HepG2 (cell line): ENCODE data around the gene SPOPL. TPM values are rescaled to one million over a fixed set of nuclear protein-coding genes. Genes with fewer than 3 reads are reported as not detected.
A peak's percentile ranks its signal among the peaks of the same experiment; 100 is the strongest.

Experiments
- CEBPB ChIP-seq: IDR thresholded peaks from 2 replicates; pipeline ENCODE4 v1.6.1; 2011; ENCODE audit warnings: low read depth, low read length, improper control_type of control experiment, borderline replicate concordance
- CSRNP1 ChIP-seq: sonication (generic); formaldehyde crosslinking; IDR thresholded peaks from 2 replicates; pipeline ENCODE4 v1.8.1; 2023; ENCODE audit warnings: mild to moderate bottlenecking, missing genetic modification reagents
- EZH2 ChIP-seq: conservative IDR thresholded peaks from 2 replicates; pipeline ENCODE4 v1.6.1; 2012; ENCODE audit warnings: mild to moderate bottlenecking, low read depth, low read length, moderate library complexity
- MTA1 ChIP-seq: sonication (generic); formaldehyde crosslinking; IDR thresholded peaks from 2 replicates; pipeline ENCODE4 v1.4.0; 2020; ENCODE audit warnings: missing genetic modification reagents, mild to moderate bottlenecking, borderline replicate concordance
- PAWR ChIP-seq: sonication (generic); formaldehyde crosslinking; IDR thresholded peaks from 2 replicates; pipeline ENCODE4 v1.4.0; 2020; ENCODE audit warnings: missing genetic modification reagents, mild to moderate bottlenecking, borderline replicate concordance
- REL ChIP-seq: sonication (generic); formaldehyde crosslinking; conservative IDR thresholded peaks from 2 replicates; pipeline ENCODE4 v1.8.0; 2022; ENCODE audit warnings: mild to moderate bottlenecking, missing genetic modification reagents, moderate library complexity
- RXRB ChIP-seq: IDR thresholded peaks from 2 replicates; pipeline ENCODE4 v1.6.1; 2016; ENCODE audit warnings: borderline replicate concordance, missing genetic modification reagents, missing compliant biosample characterization
- ZBTB33 ChIP-seq: sonication (generic); formaldehyde crosslinking; IDR thresholded peaks from 2 replicates; pipeline ENCODE4 v1.4.0; 2020; ENCODE audit warnings: missing genetic modification reagents
- ZMAT3 ChIP-seq: sonication (generic); formaldehyde crosslinking; conservative IDR thresholded peaks from 2 replicates; pipeline ENCODE4 v1.7.0; 2021; ENCODE audit warnings: missing genetic modification reagents
- ZNF180 ChIP-seq: sonication (generic); formaldehyde crosslinking; IDR thresholded peaks from 2 replicates; pipeline ENCODE4 v1.4.0; 2020; ENCODE audit warnings: low read depth, missing genetic modification reagents, borderline replicate concordance
- ZNF260 ChIP-seq: sonication (generic); formaldehyde crosslinking; IDR thresholded peaks from 2 replicates; pipeline ENCODE4 v1.4.0; 2020; ENCODE audit warnings: missing genetic modification reagents, low read depth, mild to moderate bottlenecking, borderline replicate concordance
- ZNF503 ChIP-seq: sonication (generic); formaldehyde crosslinking; IDR thresholded peaks from 2 replicates; pipeline ENCODE4 v1.4.0; 2020; ENCODE audit warnings: missing genetic modification reagents
- ZNF629 ChIP-seq: sonication (generic); formaldehyde crosslinking; conservative IDR thresholded peaks from 2 replicates; pipeline ENCODE4 v1.5.0; 2020; ENCODE audit warnings: missing genetic modification reagents
- ZNF781 ChIP-seq: sonication (generic); formaldehyde crosslinking; IDR thresholded peaks from 2 replicates; pipeline ENCODE4 v1.5.1; 2020; ENCODE audit warnings: borderline replicate concordance, mild to moderate bottlenecking, missing genetic modification reagents; ENCODE audit errors: not compliant biosample characterization
- ZSCAN12 ChIP-seq: sonication (generic); formaldehyde crosslinking; IDR thresholded peaks from 2 replicates; pipeline ENCODE4 v1.9.0; 2021; ENCODE audit warnings: mild to moderate bottlenecking, missing genetic modification reagents
- polyA plus RNA-seq, 8 experiments: library from polyadenylated mRNA; depleted of rRNA in 3 of 8; stranded (reverse) in 7 of 8; unstranded in 1 of 8; fragments of >200 nt; fragmentation: Illumina TruSeq in 4 of 8; extraction: Trizol in 4 of 8; gene quantifications; 2 replicates each; pipeline versions ENCODE4 v1.2.1 to v1.2.3, GENCODE V29; 2011 to 2016; ENCODE audit warnings: low read depth in 4 of 8, missing spikeins in 1 of 8, mixed read lengths in 1 of 8; ENCODE audit not compliant: insufficient read depth in 1 of 8
- total RNA-seq, 5 experiments: library from RNA; depleted of rRNA; stranded (reverse); fragments of >200 nt; fragmentation: Illumina TruSeq; extraction: Trizol; gene quantifications; 2 replicates each; pipeline ENCODE4 v1.2.3, GENCODE V29; 2016; ENCODE audit warnings: low read depth in 1 of 5
- TF ChIP-seq, protein P1 (sequence below): sonication (generic); formaldehyde crosslinking; IDR thresholded peaks from 2 replicates; pipeline ENCODE4 v1.8.0; 2022; ENCODE audit warnings: mild to moderate bottlenecking, missing genetic modification reagents, borderline replicate concordance

SPOPL gene
- total and polyA plus RNA-seq, 2 of the 13 experiments (the other 11 are each of a cell fraction or from before 2014, with no cell fraction given): 12.6 to 51.6 TPM

GRCh38 chr2:138507267-138507666 lies 5.7 kb downstream of the SPOPL start (continued):
- TF ChIP-seq ZBTB33 (CRISPR knock-in tag): no peak
- no peak for TF ChIP-seq ZSCAN12
- no peak for TF ChIP-seq ZNF781 (CRISPR knock-in tag)
- TF ChIP-seq RXRB (CRISPR knock-in tag): peak; percentile 68; the same call in 1 of the 2 replicates
- TF ChIP-seq REL: no peak
- TF ChIP-seq ZNF260 (CRISPR knock-in tag): no peak
- TF ChIP-seq PAWR (CRISPR knock-in tag): no peak
- TF ChIP-seq ZNF503 (CRISPR knock-in tag): no peak
- no peak for TF ChIP-seq CEBPB
- TF ChIP-seq, protein P1, sequence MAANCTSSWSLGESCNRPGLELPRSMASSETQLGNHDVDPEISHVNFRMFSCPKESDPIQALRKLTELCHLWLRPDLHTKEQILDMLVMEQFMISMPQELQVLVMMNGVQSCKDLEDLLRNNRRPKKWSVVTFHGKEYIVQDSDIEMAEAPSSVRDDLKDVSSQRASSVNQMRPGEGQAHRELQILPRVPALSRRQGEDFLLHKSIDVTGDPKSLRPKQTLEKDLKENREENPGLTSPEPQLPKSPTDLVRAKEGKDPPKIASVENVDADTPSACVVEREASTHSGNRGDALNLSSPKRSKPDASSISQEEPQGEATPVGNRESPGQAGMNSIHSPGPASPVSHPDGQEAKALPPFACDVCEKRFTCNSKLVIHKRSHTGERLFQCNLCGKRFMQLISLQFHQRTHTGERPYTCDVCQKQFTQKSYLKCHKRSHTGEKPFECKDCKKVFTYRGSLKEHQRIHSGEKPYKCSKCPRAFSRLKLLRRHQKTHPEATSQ (CRISPR knock-in tag): no peak
- TF ChIP-seq CSRNP1 (CRISPR knock-in tag): no peak
- TF ChIP-seq ZNF629 (CRISPR knock-in tag): no peak
- no peak for TF ChIP-seq EZH2
- TF ChIP-seq ZNF180 (CRISPR knock-in tag): no peak
- TF ChIP-seq MTA1: no peak
- no peak for TF ChIP-seq ZMAT3 (CRISPR knock-in tag)
